Neural cell (in vitro differentiated cells): ENCODE data around the gene PRELID2. TPM values are rescaled to one million over a fixed set of nuclear protein-coding genes. Genes with fewer than 3 reads are reported as not detected.

Source experiments
- H2AFZ ChIP-seq: fragments of 200-600, 300-800 bp; sonication (generic), shearing (Covaris generic); 2 replicates; pipeline ENCODE4 v1.6.0; 2014; ENCODE audit warnings: low read depth, mild to moderate bottlenecking, antibody characterized with exemption, low read length, moderate library complexity
- H3F3A ChIP-seq: fragments of 200-600 bp; shearing (Covaris generic); 2 replicates; pipeline ENCODE4 v1.6.1; 2016; ENCODE audit warnings: mild to moderate bottlenecking, moderate library complexity, mixed read lengths, antibody characterized with exemption, low read length; ENCODE audit not compliant: insufficient read depth, poor library complexity, severe bottlenecking
- H3K27ac ChIP-seq: fragments of 200-600, 300-800 bp; sonication (generic), shearing (Covaris generic); 2 replicates; pipeline ENCODE4 v1.5.1; 2014; ENCODE audit warnings: mild to moderate bottlenecking, low read length, moderate library complexity
- H3K27me3 ChIP-seq: fragments of 300-800, 200-600 bp; sonication (generic), shearing (Covaris generic); 2 replicates; pipeline ENCODE4 v1.6.0; 2014; ENCODE audit warnings: mild to moderate bottlenecking, low read depth, low read length, moderate library complexity; ENCODE audit not compliant: insufficient read depth
- H3K36me3 ChIP-seq: fragments of 300-800, 200-600 bp; sonication (generic), shearing (Covaris generic); 2 replicates; pipeline ENCODE4 v1.5.1; 2014; ENCODE audit warnings: mild to moderate bottlenecking, antibody characterized with exemption, low read length, moderate library complexity; ENCODE audit not compliant: insufficient read depth
- H3K4me2 ChIP-seq: fragments of 300-800, 200-600 bp; sonication (generic), shearing (Covaris generic); 2 replicates; pipeline ENCODE4 v1.6.0; 2014; ENCODE audit warnings: mild to moderate bottlenecking, low read length
- H3K4me3 ChIP-seq: fragments of 300-800, 200-600 bp; sonication (generic), shearing (Covaris generic); 2 replicates; pipeline ENCODE4 v1.5.1; 2014; ENCODE audit warnings: mild to moderate bottlenecking, low read length, moderate library complexity
- H3K79me2 ChIP-seq: fragments of 200-600 bp; shearing (Covaris generic); replicated peaks from 2 replicates; pipeline ENCODE4 v1.6.0; 2014; ENCODE audit warnings: mild to moderate bottlenecking, low read length, moderate library complexity; ENCODE audit not compliant: insufficient read depth
- H3K9ac ChIP-seq: fragments of 300-800, 200-600 bp; sonication (generic), shearing (Covaris generic); 2 replicates; pipeline ENCODE4 v1.6.1; 2016; ENCODE audit warnings: mild to moderate bottlenecking, low read length, mixed read lengths
- H3K9me2 ChIP-seq: fragments of 200-600 bp; shearing (Covaris generic); 2 replicates; pipeline ENCODE4 v1.6.1; 2016; ENCODE audit warnings: mild to moderate bottlenecking, low read length, mixed read lengths; ENCODE audit not compliant: insufficient read depth
- H3K9me3 ChIP-seq: fragments of 200-600, 300-800 bp; sonication (generic), shearing (Covaris generic); 2 replicates; pipeline ENCODE4 v1.6.1; 2016; ENCODE audit warnings: mild to moderate bottlenecking, mixed run types, low read length, moderate library complexity, mixed read lengths
- H4K20me1 ChIP-seq: fragments of 200-600 bp; shearing (Covaris generic); 2 replicates; pipeline ENCODE4 v1.6.1; 2016; ENCODE audit warnings: mild to moderate bottlenecking, mixed run types; ENCODE audit not compliant: insufficient read depth
- EP300 ChIP-seq: fragments of 450-650 bp; conservative IDR thresholded peaks from 2 replicates; pipeline ENCODE4 v1.6.1; 2014; ENCODE audit warnings: antibody characterized with exemption, mild to moderate bottlenecking, moderate library complexity; ENCODE audit not compliant: poor library complexity, severe bottlenecking
- EZH2 ChIP-seq: fragments of 200-600, 300-800 bp; shearing (Covaris generic), sonication (generic); IDR thresholded peaks from 2 replicates; pipeline ENCODE4 v1.6.1; 2014; ENCODE audit warnings: antibody characterized with exemption, low read length, borderline replicate concordance, mild to moderate bottlenecking; ENCODE audit not compliant: insufficient read depth, poor library complexity, severe bottlenecking
- MXI1 ChIP-seq: fragments of 450-650 bp; conservative IDR thresholded peaks from 2 replicates; pipeline ENCODE4 v1.6.1; 2014; ENCODE audit warnings: antibody characterized with exemption, mild to moderate bottlenecking; ENCODE audit not compliant: poor library complexity, severe bottlenecking
- POLR2AphosphoS5 ChIP-seq: IDR thresholded peaks from 2 replicates; pipeline ENCODE4 v1.6.1; 2012
- RAD21 ChIP-seq: fragments of 450-650 bp; conservative IDR thresholded peaks from 2 replicates; pipeline ENCODE4 v1.6.1; 2014; ENCODE audit warnings: antibody characterized with exemption, mild to moderate bottlenecking, moderate library complexity
- SMC3 ChIP-seq: fragments of 450-650 bp; conservative IDR thresholded peaks from 2 replicates; pipeline ENCODE4 v1.6.1; 2014; ENCODE audit warnings: antibody characterized with exemption, mild to moderate bottlenecking, moderate library complexity; ENCODE audit not compliant: poor library complexity
- TAF1 ChIP-seq: IDR thresholded peaks from 2 replicates; pipeline ENCODE4 v1.6.1; 2012; ENCODE audit warnings: low read depth
- polyA plus RNA-seq: library from polyadenylated mRNA; depleted of rRNA; stranded (reverse); fragments of >200 nt; gene quantifications from 2 replicates; pipeline ENCODE4 v1.2.3, GENCODE V29; 2014
- TF ChIP-seq, protein P1 (sequence below): IDR thresholded peaks from 2 replicates; pipeline ENCODE4 v1.6.1; 2012; ENCODE audit warnings: borderline replicate concordance

PRELID2 gene
- polyA plus RNA-seq, 1 donor from 2014 or later, result not detected

DNA sequence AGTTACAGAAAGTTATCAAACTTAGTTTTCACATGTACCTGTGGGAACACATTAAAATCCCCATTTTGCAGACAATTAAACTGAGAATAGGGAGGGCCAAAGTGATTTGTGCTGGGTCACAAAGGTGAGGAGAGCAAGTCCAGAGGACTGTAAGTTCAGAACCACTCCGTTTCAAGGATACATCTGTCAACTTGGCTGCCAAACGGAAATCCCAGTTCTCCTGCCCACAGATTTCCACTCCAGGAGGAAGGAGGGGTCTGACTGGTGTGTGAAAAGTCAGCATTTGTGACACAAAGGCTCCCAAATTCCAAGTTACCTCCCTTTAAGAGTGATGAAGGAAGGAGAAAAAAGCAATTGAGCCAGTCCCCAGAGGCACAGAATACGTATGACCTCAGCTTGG is 42.3 kb downstream of the PRELID2 start:
- H3K9me3 ChIP-seq, result no peaks in the 10 kb centered on the region
- no peaks in the 10 kb centered on the region for H3K27me3 ChIP-seq
- no peaks in the 10 kb centered on the region for H3F3A ChIP-seq
- H4K20me1 ChIP-seq, result no peaks in the 10 kb centered on the region
- no peak overlapping the region for H2AFZ ChIP-seq
- H3K27ac ChIP-seq, result no peak overlapping the region
- no peaks in the 10 kb centered on the region for H3K36me3 ChIP-seq
- no peaks in the 10 kb centered on the region for H3K9me2 ChIP-seq
- H3K9ac ChIP-seq, result no peak overlapping the region
- TF ChIP-seq MXI1 (no peak), EP300 (no peak)
- no peaks in the 10 kb centered on the region for H3K79me2 ChIP-seq
- no peak overlapping the region for H3K4me2 ChIP-seq
- H3K4me3 ChIP-seq, result no peak overlapping the region

DNA sequence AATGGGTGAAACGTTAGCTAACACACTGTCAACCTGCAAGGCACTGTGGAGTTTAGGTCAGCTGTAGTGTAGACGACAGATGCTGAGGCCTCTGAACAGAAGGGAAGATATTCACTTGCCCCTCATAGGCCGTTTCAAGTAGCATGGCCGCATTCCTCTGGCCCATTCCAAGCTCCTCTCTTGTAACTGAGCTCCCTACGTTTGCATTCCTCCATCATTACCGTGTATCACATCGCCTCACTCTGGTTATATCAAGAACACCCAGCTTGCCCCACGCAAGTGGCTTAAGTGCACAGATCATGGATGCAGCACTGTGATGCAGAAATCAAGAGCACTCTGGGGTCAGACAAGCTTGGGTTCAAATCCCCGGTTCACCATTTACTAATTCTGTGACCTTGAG is 43.3 kb downstream of the PRELID2 start:
- H3K79me2 ChIP-seq, result no peaks in the 10 kb centered on the region
- H3K9me2 ChIP-seq, result no peaks in the 10 kb centered on the region
- H4K20me1 ChIP-seq, result no peaks in the 10 kb centered on the region
- no peak overlapping the region for H2AFZ ChIP-seq
- H3K27ac ChIP-seq, result no peak overlapping the region
- no peaks in the 10 kb centered on the region for H3K27me3 ChIP-seq
- H3K9ac ChIP-seq, result no peak overlapping the region
- no peak for TF ChIP-seq EP300
- TF ChIP-seq, protein P1, sequence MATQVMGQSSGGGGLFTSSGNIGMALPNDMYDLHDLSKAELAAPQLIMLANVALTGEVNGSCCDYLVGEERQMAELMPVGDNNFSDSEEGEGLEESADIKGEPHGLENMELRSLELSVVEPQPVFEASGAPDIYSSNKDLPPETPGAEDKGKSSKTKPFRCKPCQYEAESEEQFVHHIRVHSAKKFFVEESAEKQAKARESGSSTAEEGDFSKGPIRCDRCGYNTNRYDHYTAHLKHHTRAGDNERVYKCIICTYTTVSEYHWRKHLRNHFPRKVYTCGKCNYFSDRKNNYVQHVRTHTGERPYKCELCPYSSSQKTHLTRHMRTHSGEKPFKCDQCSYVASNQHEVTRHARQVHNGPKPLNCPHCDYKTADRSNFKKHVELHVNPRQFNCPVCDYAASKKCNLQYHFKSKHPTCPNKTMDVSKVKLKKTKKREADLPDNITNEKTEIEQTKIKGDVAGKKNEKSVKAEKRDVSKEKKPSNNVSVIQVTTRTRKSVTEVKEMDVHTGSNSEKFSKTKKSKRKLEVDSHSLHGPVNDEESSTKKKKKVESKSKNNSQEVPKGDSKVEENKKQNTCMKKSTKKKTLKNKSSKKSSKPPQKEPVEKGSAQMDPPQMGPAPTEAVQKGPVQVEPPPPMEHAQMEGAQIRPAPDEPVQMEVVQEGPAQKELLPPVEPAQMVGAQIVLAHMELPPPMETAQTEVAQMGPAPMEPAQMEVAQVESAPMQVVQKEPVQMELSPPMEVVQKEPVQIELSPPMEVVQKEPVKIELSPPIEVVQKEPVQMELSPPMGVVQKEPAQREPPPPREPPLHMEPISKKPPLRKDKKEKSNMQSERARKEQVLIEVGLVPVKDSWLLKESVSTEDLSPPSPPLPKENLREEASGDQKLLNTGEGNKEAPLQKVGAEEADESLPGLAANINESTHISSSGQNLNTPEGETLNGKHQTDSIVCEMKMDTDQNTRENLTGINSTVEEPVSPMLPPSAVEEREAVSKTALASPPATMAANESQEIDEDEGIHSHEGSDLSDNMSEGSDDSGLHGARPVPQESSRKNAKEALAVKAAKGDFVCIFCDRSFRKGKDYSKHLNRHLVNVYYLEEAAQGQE, result no peak
- TF ChIP-seq SMC3, result no peak
- H3F3A ChIP-seq, result no peaks in the 10 kb centered on the region
- H3K36me3 ChIP-seq, result no peaks in the 10 kb centered on the region
- no peaks in the 10 kb centered on the region for H3K9me3 ChIP-seq
- H3K4me2 ChIP-seq, result no peak overlapping the region
- H3K4me3 ChIP-seq, result no peak overlapping the region

DNA sequence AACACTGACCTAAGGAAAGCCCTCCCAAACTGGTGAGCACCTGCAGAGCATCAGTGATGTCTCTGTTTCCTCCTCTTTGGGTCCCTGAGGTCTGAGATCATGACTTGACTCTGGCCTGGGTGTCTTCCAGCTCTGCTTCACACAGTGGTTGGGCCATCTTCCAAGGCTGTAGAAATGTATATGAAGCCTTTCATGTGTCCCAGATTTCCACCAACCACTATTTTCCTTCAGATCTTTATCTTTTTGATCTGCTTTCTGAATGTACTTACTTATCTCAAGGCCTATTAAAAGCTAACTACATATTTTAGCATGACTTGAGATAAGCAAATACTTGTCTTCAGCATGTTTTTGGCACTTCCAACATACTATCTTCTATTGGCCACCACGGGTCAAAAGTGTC is 47.1 kb downstream of the PRELID2 start:
- Histone ChIP-seq H3K27me3 (no peaks in the 10 kb centered on the region), H3K9me3 (no peaks in the 10 kb centered on the region), H3F3A (no peaks in the 10 kb centered on the region), H3K9me2 (no peaks in the 10 kb centered on the region), H3K4me2 (no peak overlapping the region), H3K9ac (no peak overlapping the region), H4K20me1 (no peaks in the 10 kb centered on the region), H3K27ac (no peak overlapping the region), H3K36me3 (no peaks in the 10 kb centered on the region), H3K4me3 (no peak overlapping the region), H3K79me2 (no peaks in the 10 kb centered on the region), H2AFZ (no peak overlapping the region)
- TF ChIP-seq POLR2AphosphoS5, result no peak
- TF ChIP-seq EZH2, result no peak
- no peak for TF ChIP-seq MXI1
- TF ChIP-seq TAF1, result no peak
- TF ChIP-seq SMC3, result no peak
- no peak for TF ChIP-seq RAD21
- TF ChIP-seq EP300, result no peak
